Nephron (organoid): ENCODE measurements around the gene FHDC1.

ENCODE experiments used
- H3K27ac Mint-ChIP-seq, 3 experiments: 2 replicates each; pipeline ENCODE4 v1.8.0; 2020; ENCODE audit warnings: mixed read lengths in 3 of 3, mild to moderate bottlenecking in 2 of 3, moderate library complexity in 1 of 3
- H3K27me3 Mint-ChIP-seq: 2 replicates; pipeline ENCODE4 v1.8.0; 2021; ENCODE audit warnings: low read depth, mild to moderate bottlenecking, moderate library complexity, mixed read lengths
- H3K36me3 Mint-ChIP-seq: 2 replicates; pipeline ENCODE4 v1.8.0; 2020; ENCODE audit warnings: low read depth, mixed read lengths
- H3K4me1 Mint-ChIP-seq: 2 replicates; pipeline ENCODE4 v1.8.0; 2020; ENCODE audit warnings: mixed read lengths
- H3K4me3 Mint-ChIP-seq, 3 experiments: 2 replicates each; pipeline ENCODE4 v1.8.0; 2020; ENCODE audit warnings: mild to moderate bottlenecking in 3 of 3, mixed read lengths in 3 of 3, moderate library complexity in 2 of 3
- H3K9me3 Mint-ChIP-seq: 2 replicates; pipeline ENCODE4 v1.8.0; 2020; ENCODE audit warnings: mixed read lengths
- CTCF ChIP-seq, 3 experiments: fragments of 200-600 bp; sonication (generic); IDR thresholded peaks; one replicate each; pipeline ENCODE4 v1.5.0; 2021; ENCODE audit warnings: antibody characterized with exemption in 3 of 3; ENCODE audit not compliant: unreplicated experiment in 3 of 3

Gene FHDC1

DNA sequence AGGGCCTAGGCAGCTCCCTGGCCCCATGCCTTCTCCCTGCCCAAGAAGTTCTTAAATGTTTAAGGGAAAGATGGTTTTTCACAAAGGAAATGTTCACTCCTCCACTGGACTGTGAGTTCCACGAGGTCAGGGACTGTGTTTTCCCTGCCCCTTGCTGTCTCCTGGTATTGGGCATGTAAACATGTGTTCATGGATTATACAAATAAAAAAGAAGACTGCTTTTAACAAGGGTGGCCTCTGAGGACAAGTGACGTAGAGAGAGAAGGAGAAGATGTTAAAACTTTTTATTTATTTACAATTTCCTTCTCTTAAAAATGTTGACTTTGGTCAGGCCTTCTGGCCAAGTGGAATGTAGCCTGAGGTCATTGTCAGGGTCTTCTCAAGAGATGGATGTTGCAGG lies 66.0 kb downstream of the FHDC1 start:
- Mint-ChIP-seq H3K4me1 (peaks cover 28% of the 10 kb centered on the region), H3K27me3 (peaks cover 4% of the 10 kb centered on the region), H3K9me3 (no peaks in the 10 kb centered on the region), H3K27ac (peak overlapping the region in 1 of 3 experiments; percentile 8), H3K36me3 (no peaks in the 10 kb centered on the region), H3K4me3 (no peak overlapping the region)
- no peak for TF ChIP-seq CTCF (IDR thresholded peaks at IDR 0.05; ENCODE audit: unreplicated experiment in 3 of 3)

- H3K27ac Mint-ChIP-seq = no peak overlapping the region
These were observed 68.1 kb downstream of the FHDC1 start for GRCh38 chr4:153004081-153004850.

GRCh38 chr4:153005899-153006381 lies 69.8 kb downstream of the FHDC1 start:
- peaks cover 22% of the 10 kb centered on the region for H3K4me1 Mint-ChIP-seq
- H3K9me3 Mint-ChIP-seq = peaks cover 2% of the 10 kb centered on the region
- H3K27me3 Mint-ChIP-seq = peaks cover 4% of the 10 kb centered on the region
- TF ChIP-seq CTCF (IDR thresholded peaks at IDR 0.05; ENCODE audit: unreplicated experiment in 3 of 3) = no peak
- H3K36me3 Mint-ChIP-seq = no peaks in the 10 kb centered on the region
- no peak overlapping the region for H3K4me3 Mint-ChIP-seq
- no peak overlapping the region for H3K27ac Mint-ChIP-seq

More at GRCh38 chr4:153004081-153004850, 68.1 kb downstream of the FHDC1 start:
- H3K4me3 Mint-ChIP-seq = no peak overlapping the region
- peaks cover 4% of the 10 kb centered on the region for H3K27me3 Mint-ChIP-seq
- H3K36me3 Mint-ChIP-seq = no peaks in the 10 kb centered on the region
- no peaks in the 10 kb centered on the region for H3K9me3 Mint-ChIP-seq
- TF ChIP-seq CTCF (IDR thresholded peaks at IDR 0.05; ENCODE audit: unreplicated experiment in 3 of 3) = no peak
- H3K4me1 Mint-ChIP-seq = peaks cover 27% of the 10 kb centered on the region

DNA sequence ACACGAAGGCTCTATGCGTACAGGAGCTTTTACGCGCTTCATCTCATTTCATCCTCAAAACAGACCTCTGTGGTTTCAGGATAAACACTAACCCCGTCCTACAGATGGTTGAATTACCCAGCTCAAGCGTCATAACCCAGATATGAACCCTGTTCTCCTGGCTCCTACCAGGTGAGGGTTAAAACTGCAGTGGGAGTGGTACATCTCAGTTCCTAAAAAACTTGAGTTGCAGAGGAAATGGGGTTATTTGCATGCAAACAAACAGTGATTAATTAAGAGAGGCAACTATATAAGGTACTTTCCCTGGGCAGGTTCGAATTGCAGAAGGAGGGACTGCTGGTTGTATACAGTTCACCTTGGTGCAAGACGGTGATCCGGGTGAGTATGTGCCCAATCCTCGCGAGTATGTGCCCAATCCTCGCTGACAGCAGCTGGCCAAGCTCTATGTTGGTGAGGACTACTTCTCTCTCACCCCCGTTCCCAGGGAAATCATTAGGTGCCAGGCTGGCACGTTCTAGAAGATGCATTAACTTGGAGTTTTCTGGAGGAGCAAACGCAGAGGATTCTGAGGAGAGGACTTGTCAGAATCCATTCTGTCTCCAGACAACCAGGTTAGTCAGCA lies 72.6 kb downstream of the FHDC1 start:
- H3K27me3 Mint-ChIP-seq = no peaks in the 10 kb centered on the region
- TF ChIP-seq CTCF (IDR thresholded peaks at IDR 0.05; ENCODE audit: unreplicated experiment in 3 of 3) = no peak
- H3K4me3 Mint-ChIP-seq = no peak overlapping the region
- no peaks in the 10 kb centered on the region for H3K36me3 Mint-ChIP-seq
- peaks cover 10% of the 10 kb centered on the region for H3K9me3 Mint-ChIP-seq
- H3K4me1 Mint-ChIP-seq = peaks cover 14% of the 10 kb centered on the region
- H3K27ac Mint-ChIP-seq = no peak overlapping the region

DNA sequence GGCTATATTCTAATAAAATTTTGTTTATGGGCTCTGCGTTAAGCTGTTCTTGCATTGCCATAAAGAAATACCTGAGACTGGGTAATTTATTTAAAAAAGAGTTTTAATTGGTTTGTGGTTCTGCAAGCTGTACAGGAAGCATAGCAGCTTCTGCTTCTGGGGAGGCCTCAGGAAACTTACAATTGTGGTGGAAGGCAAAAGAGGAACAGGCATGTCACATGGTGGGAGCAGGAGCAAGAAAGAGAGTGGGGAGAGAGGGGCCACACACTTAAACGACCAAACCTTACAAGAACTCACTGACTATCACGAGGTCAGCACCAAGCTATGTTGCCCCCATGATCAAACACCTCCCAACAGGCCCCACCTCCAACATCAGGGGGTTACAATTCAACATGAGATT lies 74.0 kb downstream of the FHDC1 start:
- no peak for TF ChIP-seq CTCF (IDR thresholded peaks at IDR 0.05; ENCODE audit: unreplicated experiment in 3 of 3)
- no peaks in the 10 kb centered on the region for H3K4me1 Mint-ChIP-seq
- peaks cover 10% of the 10 kb centered on the region for H3K9me3 Mint-ChIP-seq
- no peaks in the 10 kb centered on the region for H3K36me3 Mint-ChIP-seq
- H3K4me3 Mint-ChIP-seq = no peak overlapping the region
- H3K27me3 Mint-ChIP-seq = no peaks in the 10 kb centered on the region
- no peak overlapping the region for H3K27ac Mint-ChIP-seq
